SK-N-SH (cell line): ENCODE data around the gene INSYN1. TPM values are rescaled to one million over a fixed set of nuclear protein-coding genes. Genes with fewer than 3 reads are reported as not detected.

Experiments used
- CTCF ChIA-PET: fragments of 300-600, 350-600 bp; formaldehyde crosslinking; extraction: SDS; loops from one replicate; lab custom pipeline; 2021; lab: Yijun Ruan, JAX
- POLR2A ChIA-PET: fragments of 350-600 bp; sonication (Branson Sonifier 250); formaldehyde crosslinking; extraction: SDS; loops from one replicate; lab custom pipeline; 2020; ENCODE audit warnings: antibody characterized with exemption, inconsistent platforms; lab: Yijun Ruan, JAX
- DNase-seq: peaks from one replicate; pipeline ENCODE4 v3.0.0; 2012
- H2AFZ ChIP-seq: fragments of 200-600 bp; sonication (generic); 2 replicates; pipeline ENCODE4 v1.8.1; 2016; ENCODE audit warnings: antibody characterized with exemption, mild to moderate bottlenecking, low read depth
- H3F3A ChIP-seq: fragments of 200-600 bp; sonication (generic); replicated peaks from 2 replicates; pipeline ENCODE3; 2016; ENCODE audit warnings: antibody characterized with exemption, mild to moderate bottlenecking; ENCODE audit not compliant: insufficient read depth
- H3K27ac ChIP-seq, 2 experiments: fragments of 200-500 bp in 1 of 2; fragments of 200-600 bp in 1 of 2; sonication (Bioruptor generic) in 1 of 2; sonication (generic), shearing (Covaris generic) in 1 of 2; 2 replicates each; pipeline versions ENCODE4 v1.5.1 to v1.6.1; 2014 to 2016; ENCODE audit warnings: low read depth in 2 of 2, inconsistent platforms in 1 of 2, low read length in 1 of 2, mild to moderate bottlenecking in 1 of 2, mixed read lengths in 1 of 2
- H3K27me3 ChIP-seq: fragments of 200-600 bp; sonication (generic), shearing (Covaris generic); 2 replicates; pipeline ENCODE4 v1.6.1; 2016; ENCODE audit warnings: mixed run types; ENCODE audit not compliant: insufficient read depth
- H3K36me3 ChIP-seq, 2 experiments: fragments of 200-500 bp in 1 of 2; fragments of 200-600 bp in 1 of 2; sonication (Bioruptor generic) in 1 of 2; sonication (generic) in 1 of 2; replicated peaks in 1 of 2; 2 replicates each; pipeline versions ENCODE3 to v1.5.1; 2014 to 2016; ENCODE audit warnings: low read length in 1 of 2, mild to moderate bottlenecking in 1 of 2; ENCODE audit not compliant: insufficient read depth in 2 of 2, control insufficient read depth in 1 of 2
- H3K4me1 ChIP-seq, 2 experiments: fragments of 200-500 bp in 1 of 2; fragments of 200-600 bp in 1 of 2; sonication (Bioruptor generic) in 1 of 2; sonication (generic), shearing (Covaris generic) in 1 of 2; 2 replicates each; pipeline versions ENCODE4 v1.5.1 to v1.6.1; 2014 to 2016; ENCODE audit warnings: low read depth in 1 of 2, low read length in 1 of 2, mixed run types in 1 of 2; ENCODE audit not compliant: insufficient read depth in 2 of 2, control insufficient read depth in 1 of 2
- H3K4me2 ChIP-seq: fragments of 200-600 bp; sonication (generic), shearing (Covaris generic); 2 replicates; pipeline ENCODE4 v1.6.1; 2017; ENCODE audit warnings: mixed run types
- H3K4me3 ChIP-seq, 2 experiments: fragments of 200-500 bp in 1 of 2; fragments of 200-600 bp in 1 of 2; sonication (Bioruptor generic) in 1 of 2; sonication (generic), shearing (Covaris generic) in 1 of 2; 2 replicates each; pipeline versions ENCODE4 v1.5.1 to v1.8.1; 2014 to 2016; ENCODE audit warnings: low read depth in 2 of 2, inconsistent platforms in 1 of 2, low read length in 1 of 2, mild to moderate bottlenecking in 1 of 2, mixed read lengths in 1 of 2, moderate library complexity in 1 of 2
- H3K79me2 ChIP-seq: fragments of 200-600 bp; sonication (generic); 2 replicates; pipeline ENCODE4 v1.8.1; 2017; ENCODE audit warnings: mild to moderate bottlenecking; ENCODE audit not compliant: insufficient read depth
- H3K9ac ChIP-seq: fragments of 200-600 bp; sonication (generic); 2 replicates; pipeline ENCODE4 v1.6.1; 2017; ENCODE audit warnings: mixed run types
- H3K9me2 ChIP-seq: fragments of 200-600 bp; sonication (generic); 2 replicates; pipeline ENCODE4 v1.6.1; 2017; ENCODE audit warnings: mixed run types
- H3K9me3 ChIP-seq: fragments of 200-600 bp; sonication (generic); 2 replicates; pipeline ENCODE4 v1.6.1; 2017; ENCODE audit warnings: mixed run types, mild to moderate bottlenecking, moderate library complexity
- H4K20me1 ChIP-seq: fragments of 200-600 bp; sonication (generic); 2 replicates; pipeline ENCODE4 v1.6.1; 2017; ENCODE audit warnings: mild to moderate bottlenecking, mixed run types; ENCODE audit not compliant: insufficient read depth
- CHD2 ChIP-seq: fragments of 150-350 bp; IDR thresholded peaks from 2 replicates; pipeline ENCODE4 v1.6.1; 2018; ENCODE audit warnings: low read length; ENCODE audit not compliant: partially characterized antibody
- ELF1 ChIP-seq: IDR thresholded peaks from 2 replicates; pipeline ENCODE4 v1.4.0; 2012
- EP300 ChIP-seq, 2 experiments: IDR thresholded peaks; 2 replicates each; pipeline versions ENCODE4 v1.4.0 to v1.6.1; 2012; ENCODE audit warnings: borderline replicate concordance in 1 of 2, low read depth in 1 of 2, low read length in 1 of 2
- EZH2phosphoT487 ChIP-seq: fragments of 200-600 bp; sonication (generic); IDR thresholded peaks from 2 replicates; pipeline ENCODE4 v1.6.1; 2017; ENCODE audit warnings: low read depth, mixed run types, mild to moderate bottlenecking, antibody characterized with exemption, moderate library complexity, borderline replicate concordance
- FOSL2 ChIP-seq: IDR thresholded peaks from 2 replicates; pipeline ENCODE4 v1.4.0; 2012; ENCODE audit warnings: low read depth, mild to moderate bottlenecking, moderate library complexity, borderline replicate concordance
- FOXJ3 ChIP-seq: sonication (generic); formaldehyde crosslinking; IDR thresholded peaks from 2 replicates; pipeline ENCODE4 v1.5.1; 2020; ENCODE audit warnings: mild to moderate bottlenecking, missing genetic modification reagents
- GABPA ChIP-seq: IDR thresholded peaks from 2 replicates; pipeline ENCODE4 v1.4.0; 2012; ENCODE audit warnings: low read depth, mild to moderate bottlenecking
- JUND ChIP-seq: IDR thresholded peaks from 2 replicates; pipeline ENCODE4 v1.4.0; 2012
- MAX ChIP-seq: IDR thresholded peaks from 2 replicates; pipeline ENCODE4 v1.4.0; 2012; ENCODE audit warnings: low read depth
- MEF2A ChIP-seq: IDR thresholded peaks from 2 replicates; pipeline ENCODE4 v1.4.0; 2012; ENCODE audit warnings: low read depth, borderline replicate concordance
- MXI1 ChIP-seq: IDR thresholded peaks from 2 replicates; pipeline ENCODE4 v1.6.1; 2012; ENCODE audit warnings: mild to moderate bottlenecking, low read depth, low read length, improper control_type of control experiment
- NFIC ChIP-seq: IDR thresholded peaks from 2 replicates; pipeline ENCODE4 v1.4.0; 2012; ENCODE audit warnings: borderline replicate concordance
- NRF1 ChIP-seq: IDR thresholded peaks from 2 replicates; pipeline ENCODE4 v1.6.1; 2012; ENCODE audit warnings: low read depth, mild to moderate bottlenecking, low read length
- POLR2AphosphoS5 ChIP-seq: IDR thresholded peaks from 2 replicates; pipeline ENCODE4 v1.6.1; 2012; ENCODE audit warnings: low read depth, low read length
- RAD21 ChIP-seq: IDR thresholded peaks from 2 replicates; pipeline ENCODE4 v1.6.1; 2012; ENCODE audit warnings: mild to moderate bottlenecking, low read length
- RCOR1 ChIP-seq: fragments of 150-350 bp; IDR thresholded peaks from 2 replicates; pipeline ENCODE4 v1.6.1; 2017; ENCODE audit warnings: antibody characterized with exemption, low read length
- RXRA ChIP-seq: IDR thresholded peaks from 2 replicates; pipeline ENCODE4 v1.4.0; 2012; ENCODE audit warnings: low read depth, mild to moderate bottlenecking, borderline replicate concordance
- SIN3A ChIP-seq: IDR thresholded peaks from 2 replicates; pipeline ENCODE4 v1.6.1; 2012; ENCODE audit warnings: low read depth, mild to moderate bottlenecking, low read length, moderate library complexity, borderline replicate concordance
- TAF1 ChIP-seq: IDR thresholded peaks from 2 replicates; pipeline ENCODE4 v1.6.1; 2012; ENCODE audit warnings: low read depth, mild to moderate bottlenecking, low read length, moderate library complexity, borderline replicate concordance
- TCF12 ChIP-seq: IDR thresholded peaks from 2 replicates; pipeline ENCODE4 v1.4.0; 2012
- TEAD4 ChIP-seq: IDR thresholded peaks from 2 replicates; pipeline ENCODE4 v1.4.0; 2012; ENCODE audit warnings: mild to moderate bottlenecking, borderline replicate concordance; ENCODE audit not compliant: insufficient read depth
- USF1 ChIP-seq: IDR thresholded peaks from 2 replicates; pipeline ENCODE4 v1.4.0; 2012; ENCODE audit warnings: low read depth, borderline replicate concordance
- WGBS: methylation state at CpG from one replicate; pipeline ENCODE4 v1.1.6; 2017; ENCODE audit warnings: low lambda C conversion rate; 5-methylcytosine and 5-hydroxymethylcytosine counted together
- polyA plus RNA-seq, 3 experiments: library from polyadenylated mRNA; depleted of rRNA; stranded (reverse); fragments of >200 nt; gene quantifications; 2 replicates each; pipeline ENCODE4 v1.2.3, GENCODE V29; 2012
- TF ChIP-seq, protein P1 (sequence below): IDR thresholded peaks from 2 replicates; pipeline ENCODE4 v1.4.0; 2012; ENCODE audit warnings: low read depth, borderline replicate concordance
- TF ChIP-seq, protein P2 (sequence below): IDR thresholded peaks from 2 replicates; pipeline ENCODE4; 2012
- TF ChIP-seq, protein P3 (sequence below): IDR thresholded peaks from 2 replicates; pipeline ENCODE4 v1.6.1; 2012; ENCODE audit warnings: mild to moderate bottlenecking, low read depth, low read length, moderate library complexity

The INSYN1 gene
- polyA plus RNA-seq, 1 of the 3 experiments (the other 2 are of a cell fraction), result 3.7 TPM

DNA sequence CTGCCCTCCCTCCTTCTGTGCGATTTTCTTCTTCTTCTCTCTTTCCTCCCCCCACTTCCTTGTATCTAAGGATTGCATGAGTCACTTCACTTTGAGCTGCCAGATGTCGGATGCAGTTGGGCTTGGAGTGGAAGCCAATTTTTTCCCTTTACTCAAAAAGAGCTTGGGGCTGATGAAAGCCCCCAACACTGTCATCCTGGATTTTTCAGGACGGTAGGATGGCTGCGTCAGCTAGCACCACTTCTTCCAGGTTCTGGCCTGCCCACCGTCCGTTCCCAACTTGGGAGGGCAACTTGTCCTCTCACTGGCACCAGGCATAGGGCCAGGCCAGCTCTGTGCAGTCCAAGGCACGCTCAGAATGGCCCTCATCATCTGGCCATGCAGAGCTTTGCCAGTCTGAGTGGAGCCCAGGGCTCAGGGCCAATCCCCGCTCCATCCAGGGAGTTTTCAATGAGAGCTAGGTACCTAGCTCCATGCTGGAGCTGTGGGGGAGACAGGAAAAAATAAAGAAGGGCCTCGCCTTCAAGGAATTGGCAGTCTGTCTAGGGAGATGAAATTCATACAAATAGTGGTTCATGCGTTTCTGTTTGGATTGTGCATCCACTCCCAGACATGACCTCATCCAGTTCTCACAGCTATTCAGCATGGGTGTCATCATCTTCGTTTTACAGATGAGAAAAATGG is 47.7 kb upstream of the INSYN1 start:
- ChIA-PET CTCF (interaction anchor here (0.8 to 1.5 kb wide), 3 partner anchors 47 to 96 kb away, joined by 3 to 4 read pairs (median 3); partner anchors contain the start of gene TBC1D21), POLR2A (no interaction called here)
- H3K9me2 ChIP-seq, result no peaks in the 10 kb centered on the region
- DNase-seq, result no peak
- H3K27me3 ChIP-seq, result no peaks in the 10 kb centered on the region
- peak overlapping the region; percentile 50; the same call in 1 of the 2 replicates for H3K9ac ChIP-seq
- 21% methylated on average over 11 of the region's 11 CpGs for WGBS
- no peaks in the 10 kb centered on the region for H3K9me3 ChIP-seq
- H3K4me3 ChIP-seq, result peak overlapping the region in 1 of 2 experiments; percentile 13; a peak in 1 of 4 replicates
- no peaks in the 10 kb centered on the region for H3K36me3 ChIP-seq
- H4K20me1 ChIP-seq, result no peaks in the 10 kb centered on the region
- peaks cover 13% of the 10 kb centered on the region for H3F3A ChIP-seq
- peak overlapping the region; percentile 53 to 89; a peak in 3 of 4 replicates for H3K27ac ChIP-seq
- peak overlapping the region; percentile 67; the same call in 1 of the 2 replicates for H3K4me2 ChIP-seq
- no peaks in the 10 kb centered on the region for H3K79me2 ChIP-seq
- peak overlapping the region; percentile 60; the same call in 1 of the 2 replicates for H2AFZ ChIP-seq
- peaks cover 28 to 42% of the 10 kb centered on the region in 2 experiments; a peak in 3 of 4 replicates for H3K4me1 ChIP-seq
- TF ChIP-seq MXI1 (no peak), EP300 (IDR thresholded peaks at IDR 0.05; ENCODE audit: borderline replicate concordance in 1 of 2, low read depth in 1 of 2, low read length in 1 of 2) (peak in 1 of 2 experiments; percentile 53; a peak in 1 of 4 replicates), MAX (peak; percentile 53), CHD2 (no peak), FOXJ3 (CRISPR knock-in tag) (no peak), RCOR1 (no peak), RAD21 (no peak), FOSL2 (peak; percentile 92), USF1 (no peak), NRF1 (no peak), EZH2phosphoT487 (no peak), NFIC (peak; percentile 87), MEF2A (no peak), RXRA (no peak; the same call in 1 of the 2 replicates), JUND (peak; percentile 92), GABPA (no peak), TEAD4 (no peak), TCF12 (peak; percentile 92), ELF1 (peak; percentile 63; the same call in 1 of the 2 replicates), SIN3A (no peak), POLR2AphosphoS5 (no peak; the same call in 1 of the 2 replicates), TAF1 (peak; percentile 12; the same call in 1 of the 2 replicates)
- TF ChIP-seq, protein P1, sequence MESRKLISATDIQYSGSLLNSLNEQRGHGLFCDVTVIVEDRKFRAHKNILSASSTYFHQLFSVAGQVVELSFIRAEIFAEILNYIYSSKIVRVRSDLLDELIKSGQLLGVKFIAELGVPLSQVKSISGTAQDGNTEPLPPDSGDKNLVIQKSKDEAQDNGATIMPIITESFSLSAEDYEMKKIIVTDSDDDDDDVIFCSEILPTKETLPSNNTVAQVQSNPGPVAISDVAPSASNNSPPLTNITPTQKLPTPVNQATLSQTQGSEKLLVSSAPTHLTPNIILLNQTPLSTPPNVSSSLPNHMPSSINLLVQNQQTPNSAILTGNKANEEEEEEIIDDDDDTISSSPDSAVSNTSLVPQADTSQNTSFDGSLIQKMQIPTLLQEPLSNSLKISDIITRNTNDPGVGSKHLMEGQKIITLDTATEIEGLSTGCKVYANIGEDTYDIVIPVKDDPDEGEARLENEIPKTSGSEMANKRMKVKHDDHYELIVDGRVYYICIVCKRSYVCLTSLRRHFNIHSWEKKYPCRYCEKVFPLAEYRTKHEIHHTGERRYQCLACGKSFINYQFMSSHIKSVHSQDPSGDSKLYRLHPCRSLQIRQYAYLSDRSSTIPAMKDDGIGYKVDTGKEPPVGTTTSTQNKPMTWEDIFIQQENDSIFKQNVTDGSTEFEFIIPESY, result no peak
- TF ChIP-seq, protein P2, sequence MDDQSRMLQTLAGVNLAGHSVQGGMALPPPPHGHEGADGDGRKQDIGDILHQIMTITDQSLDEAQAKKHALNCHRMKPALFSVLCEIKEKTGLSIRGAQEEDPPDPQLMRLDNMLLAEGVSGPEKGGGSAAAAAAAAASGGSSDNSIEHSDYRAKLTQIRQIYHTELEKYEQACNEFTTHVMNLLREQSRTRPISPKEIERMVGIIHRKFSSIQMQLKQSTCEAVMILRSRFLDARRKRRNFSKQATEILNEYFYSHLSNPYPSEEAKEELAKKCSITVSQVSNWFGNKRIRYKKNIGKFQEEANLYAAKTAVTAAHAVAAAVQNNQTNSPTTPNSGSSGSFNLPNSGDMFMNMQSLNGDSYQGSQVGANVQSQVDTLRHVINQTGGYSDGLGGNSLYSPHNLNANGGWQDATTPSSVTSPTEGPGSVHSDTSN, result peak; percentile 54
- TF ChIP-seq, protein P3, sequence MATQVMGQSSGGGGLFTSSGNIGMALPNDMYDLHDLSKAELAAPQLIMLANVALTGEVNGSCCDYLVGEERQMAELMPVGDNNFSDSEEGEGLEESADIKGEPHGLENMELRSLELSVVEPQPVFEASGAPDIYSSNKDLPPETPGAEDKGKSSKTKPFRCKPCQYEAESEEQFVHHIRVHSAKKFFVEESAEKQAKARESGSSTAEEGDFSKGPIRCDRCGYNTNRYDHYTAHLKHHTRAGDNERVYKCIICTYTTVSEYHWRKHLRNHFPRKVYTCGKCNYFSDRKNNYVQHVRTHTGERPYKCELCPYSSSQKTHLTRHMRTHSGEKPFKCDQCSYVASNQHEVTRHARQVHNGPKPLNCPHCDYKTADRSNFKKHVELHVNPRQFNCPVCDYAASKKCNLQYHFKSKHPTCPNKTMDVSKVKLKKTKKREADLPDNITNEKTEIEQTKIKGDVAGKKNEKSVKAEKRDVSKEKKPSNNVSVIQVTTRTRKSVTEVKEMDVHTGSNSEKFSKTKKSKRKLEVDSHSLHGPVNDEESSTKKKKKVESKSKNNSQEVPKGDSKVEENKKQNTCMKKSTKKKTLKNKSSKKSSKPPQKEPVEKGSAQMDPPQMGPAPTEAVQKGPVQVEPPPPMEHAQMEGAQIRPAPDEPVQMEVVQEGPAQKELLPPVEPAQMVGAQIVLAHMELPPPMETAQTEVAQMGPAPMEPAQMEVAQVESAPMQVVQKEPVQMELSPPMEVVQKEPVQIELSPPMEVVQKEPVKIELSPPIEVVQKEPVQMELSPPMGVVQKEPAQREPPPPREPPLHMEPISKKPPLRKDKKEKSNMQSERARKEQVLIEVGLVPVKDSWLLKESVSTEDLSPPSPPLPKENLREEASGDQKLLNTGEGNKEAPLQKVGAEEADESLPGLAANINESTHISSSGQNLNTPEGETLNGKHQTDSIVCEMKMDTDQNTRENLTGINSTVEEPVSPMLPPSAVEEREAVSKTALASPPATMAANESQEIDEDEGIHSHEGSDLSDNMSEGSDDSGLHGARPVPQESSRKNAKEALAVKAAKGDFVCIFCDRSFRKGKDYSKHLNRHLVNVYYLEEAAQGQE, result 0 out of 2 replicates have a peak, but pooled peaks have one; percentile 6
